Hematopoietic multipotent progenitor cell treated with erythropoietin and hydrocortisone succinate and interleukin-3 and kit ligand, for 17 days (in vitro differentiated cells): Measurements from ENCODE around the gene CRK.

Experiments used
- DNase-seq: peaks from one replicate; pipeline ENCODE4 v3.0.0-alpha.2; 2015; ENCODE audit warnings: low spot score

Gene CRK

DNA sequence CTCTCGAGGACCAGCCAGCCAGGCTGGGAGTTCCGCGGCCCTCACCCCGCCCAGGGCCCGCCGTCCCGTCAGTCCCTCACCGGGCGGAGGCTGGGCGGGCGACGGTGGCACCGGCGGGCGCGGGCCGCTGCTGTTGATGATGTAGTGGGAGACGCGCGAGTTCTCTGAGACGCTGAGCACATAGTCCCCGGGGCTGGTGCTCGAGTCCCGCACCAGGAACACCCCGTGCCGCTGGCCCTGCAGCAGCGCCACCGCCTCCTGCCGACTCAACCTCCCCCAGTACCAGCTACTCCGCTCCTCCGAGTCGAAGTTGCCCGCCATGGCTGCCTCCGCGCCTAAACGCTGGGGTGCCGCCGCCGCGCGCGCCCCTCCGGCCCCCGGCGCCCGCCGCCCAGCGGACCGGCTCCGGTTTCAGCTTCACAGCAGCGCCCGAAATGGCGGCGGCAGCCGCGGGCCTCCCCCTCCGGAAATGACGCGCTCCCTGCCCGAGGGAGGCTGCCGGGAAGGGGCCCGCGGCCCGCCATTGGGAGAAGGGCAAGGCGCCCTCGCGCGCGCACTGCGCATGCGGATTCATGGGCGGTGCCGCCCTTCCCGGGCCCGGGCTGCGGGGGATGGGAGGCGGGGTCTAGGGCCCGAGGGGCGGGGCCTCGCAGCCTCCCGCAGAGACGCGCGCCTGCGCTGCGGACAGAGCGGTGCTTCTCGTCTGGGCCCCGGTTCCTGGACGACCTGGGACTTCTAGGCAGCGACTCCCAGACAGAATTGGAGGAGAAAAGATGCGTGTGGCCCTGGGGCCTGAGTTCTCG lies at the start of gene CRK:
Gene CRK (minus strand): TSS at position 436 of the 803 bp plus-strand sequence. CDS start 115 bp downstream, at position 321.
- DNase-seq: peak; percentile 99

DNA sequence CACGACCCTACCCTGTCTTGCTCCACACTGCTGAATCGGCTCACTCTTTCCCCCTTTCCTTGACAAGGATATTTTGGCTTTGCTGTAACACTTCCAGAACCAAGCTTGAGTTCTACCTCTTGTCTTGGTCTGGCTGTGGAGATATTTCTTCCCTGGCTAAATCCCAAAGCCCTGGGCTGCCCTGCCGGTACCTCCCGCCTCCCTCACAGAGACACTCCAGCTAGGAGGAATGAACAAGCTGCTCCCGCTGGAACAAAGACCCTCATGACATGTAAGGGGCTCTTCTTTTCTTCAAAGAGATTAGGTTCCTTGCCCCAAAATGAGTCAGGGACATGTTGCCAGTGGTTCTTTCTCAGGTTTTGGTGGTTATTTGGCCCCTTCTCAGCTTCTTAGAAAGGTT lies 49.6 kb upstream of the CRK start:
- no peak for DNase-seq

- no peak for DNase-seq
Observed at GRCh38 chr17:1504866-1505265, 48.8 kb upstream of the CRK start.

DNA sequence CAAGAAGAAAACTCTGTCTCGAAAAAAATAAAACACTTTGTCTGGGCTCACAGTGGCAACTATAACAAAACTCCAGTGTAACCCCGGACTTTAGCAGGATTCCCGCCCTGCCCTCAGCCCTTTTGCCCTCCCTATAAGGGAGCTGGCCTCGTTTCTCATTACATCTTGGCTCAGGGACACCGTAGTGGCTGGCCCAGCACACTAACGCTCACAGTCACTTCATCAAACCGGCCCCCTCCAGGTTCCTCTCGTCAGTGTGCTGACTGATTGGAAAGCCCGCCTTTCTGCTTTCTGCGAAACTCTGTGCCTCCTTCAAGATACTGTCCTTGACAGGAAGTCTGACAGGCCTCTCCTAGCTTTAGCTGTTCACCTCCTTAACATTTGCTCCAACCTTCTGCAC lies 47.7 kb upstream of the CRK start:
- DNase-seq: no peak

DNA sequence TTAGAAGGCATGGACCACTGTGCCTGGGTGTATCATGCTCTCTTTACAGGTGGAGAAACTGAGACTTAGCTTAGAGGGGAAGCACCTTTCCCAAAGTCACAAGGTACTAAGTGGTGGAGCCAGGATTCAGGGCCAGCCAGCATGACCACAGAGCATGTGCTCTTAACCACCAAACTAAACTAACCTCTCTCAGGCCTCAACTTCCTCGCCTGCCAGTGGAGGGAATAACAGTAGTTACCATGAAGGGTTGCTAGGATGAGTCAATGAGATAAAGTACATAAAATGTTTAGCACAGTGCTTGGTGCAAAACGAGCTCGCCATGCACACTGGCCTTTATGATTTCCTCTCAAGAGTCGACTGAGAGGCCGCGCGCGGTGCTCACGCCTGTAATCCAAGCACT lies 42.8 kb upstream of the CRK start:
- DNase-seq: no peak

GRCh38 chr17:1498233-1498632 lies 42.2 kb upstream of the CRK start:
- no peak for DNase-seq

GRCh38 chr17:1497831-1498230 lies 41.8 kb upstream of the CRK start:
- DNase-seq: no peak

GRCh38 chr17:1496869-1497268 lies 40.8 kb upstream of the CRK start:
- DNase-seq: no peak

DNA sequence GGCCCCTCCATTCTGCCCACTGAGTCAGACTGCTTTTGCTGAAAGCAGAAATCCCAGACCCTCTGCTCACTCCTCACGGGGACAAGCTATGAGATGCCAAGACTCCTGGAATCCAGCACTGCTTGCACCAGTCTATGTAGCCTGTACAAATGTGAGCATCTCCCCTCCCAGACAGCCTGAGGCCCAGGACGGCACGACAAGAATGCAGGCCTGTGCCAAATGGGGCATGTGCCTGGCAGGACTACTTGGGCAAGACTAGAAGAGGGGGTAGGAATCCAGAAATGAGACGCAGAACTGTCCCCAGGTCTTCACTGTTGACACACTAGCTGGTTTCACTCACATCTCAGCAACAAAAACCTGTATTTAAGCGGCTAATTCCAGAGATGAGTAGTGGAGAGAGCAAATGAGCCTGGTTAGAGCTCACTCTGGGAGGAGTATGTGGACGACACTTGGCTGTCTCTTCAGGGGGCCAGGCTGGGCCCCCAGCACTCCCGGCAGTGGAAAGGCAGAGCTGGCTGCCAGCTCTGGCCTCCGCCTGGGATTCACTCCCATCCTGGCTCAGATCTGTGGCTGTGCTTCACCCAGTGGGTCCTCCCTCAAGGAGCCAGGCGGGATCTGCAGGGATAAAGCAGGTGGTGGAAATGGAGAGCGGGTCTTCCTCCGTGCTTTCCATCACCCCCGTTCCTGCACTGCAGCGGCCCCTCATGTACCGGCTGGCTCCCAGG lies 39.4 kb upstream of the CRK start:
- no peak for DNase-seq

DNA sequence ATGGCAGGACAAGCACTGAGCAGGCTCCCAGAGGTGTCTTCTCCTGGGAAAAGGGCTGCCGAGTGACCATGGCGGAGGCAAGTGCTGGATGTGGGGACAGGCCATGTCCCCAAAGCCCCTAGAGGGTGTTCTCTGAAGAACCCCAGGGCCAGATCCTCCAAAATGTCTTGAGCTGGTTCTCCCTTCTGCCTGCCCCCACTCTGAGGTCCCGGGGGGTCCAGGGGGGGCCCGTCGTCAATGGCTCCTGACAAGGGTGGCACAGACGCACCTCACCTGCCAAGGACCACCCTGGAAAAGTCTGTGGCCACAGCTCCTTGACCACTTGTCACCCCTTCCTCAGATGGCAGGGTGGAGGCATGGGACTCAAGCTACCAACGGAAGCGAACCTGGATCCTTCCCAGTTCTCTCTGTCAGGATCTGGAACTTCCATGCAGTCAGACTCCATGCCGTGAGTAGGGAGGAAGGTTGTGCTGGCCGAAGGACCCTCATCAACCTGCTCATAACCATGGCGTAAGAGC lies 38.8 kb upstream of the CRK start:
- no peak for DNase-seq

GRCh38 chr17:1494203-1494602 lies 38.2 kb upstream of the CRK start:
- no peak for DNase-seq

DNA sequence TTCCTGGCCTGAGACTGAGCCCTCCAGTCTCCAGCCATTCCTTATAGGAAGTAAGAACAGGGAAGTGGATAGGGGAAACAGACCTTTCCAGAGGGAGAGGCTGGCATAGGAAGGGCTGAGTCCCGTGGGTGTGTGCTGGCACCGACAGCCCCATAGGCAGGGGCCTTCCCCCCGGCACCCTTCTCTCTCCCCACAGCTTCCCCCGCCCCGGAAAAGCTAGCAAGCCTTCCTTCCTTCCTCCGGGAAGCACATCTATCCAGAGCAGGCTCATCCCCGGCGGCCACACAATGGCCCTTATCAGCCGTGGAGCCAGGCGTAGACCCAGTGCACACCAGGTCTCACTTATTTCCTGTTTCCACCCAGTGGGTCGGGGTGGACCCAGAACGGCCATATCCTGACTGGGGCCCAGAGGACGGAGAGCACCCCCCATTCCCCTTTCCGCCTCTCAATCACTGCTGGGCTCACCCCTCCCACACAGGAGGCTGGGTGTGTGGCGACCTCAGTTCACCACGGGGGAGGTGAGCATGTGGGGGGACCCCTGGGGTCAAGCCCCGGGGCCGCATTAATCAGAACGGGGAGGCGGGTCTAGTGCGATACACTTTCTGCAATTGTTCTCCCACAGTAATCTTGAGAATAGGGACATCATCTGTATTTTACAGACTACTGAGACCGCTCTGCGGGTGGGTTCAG lies 37.4 kb upstream of the CRK start:
- DNase-seq: no peak

GRCh38 chr17:1492249-1493206 lies 36.5 kb upstream of the CRK start, which contains the start of gene MYO1C:
MYO1C (minus strand) TSS chr17:1492686; CDS start chr17:1492487, 199 bp downstream.
- DNase-seq: no peak

GRCh38 chr17:1491443-1492248 lies 35.6 kb upstream of the CRK start:
- DNase-seq: peak; percentile 53

DNA sequence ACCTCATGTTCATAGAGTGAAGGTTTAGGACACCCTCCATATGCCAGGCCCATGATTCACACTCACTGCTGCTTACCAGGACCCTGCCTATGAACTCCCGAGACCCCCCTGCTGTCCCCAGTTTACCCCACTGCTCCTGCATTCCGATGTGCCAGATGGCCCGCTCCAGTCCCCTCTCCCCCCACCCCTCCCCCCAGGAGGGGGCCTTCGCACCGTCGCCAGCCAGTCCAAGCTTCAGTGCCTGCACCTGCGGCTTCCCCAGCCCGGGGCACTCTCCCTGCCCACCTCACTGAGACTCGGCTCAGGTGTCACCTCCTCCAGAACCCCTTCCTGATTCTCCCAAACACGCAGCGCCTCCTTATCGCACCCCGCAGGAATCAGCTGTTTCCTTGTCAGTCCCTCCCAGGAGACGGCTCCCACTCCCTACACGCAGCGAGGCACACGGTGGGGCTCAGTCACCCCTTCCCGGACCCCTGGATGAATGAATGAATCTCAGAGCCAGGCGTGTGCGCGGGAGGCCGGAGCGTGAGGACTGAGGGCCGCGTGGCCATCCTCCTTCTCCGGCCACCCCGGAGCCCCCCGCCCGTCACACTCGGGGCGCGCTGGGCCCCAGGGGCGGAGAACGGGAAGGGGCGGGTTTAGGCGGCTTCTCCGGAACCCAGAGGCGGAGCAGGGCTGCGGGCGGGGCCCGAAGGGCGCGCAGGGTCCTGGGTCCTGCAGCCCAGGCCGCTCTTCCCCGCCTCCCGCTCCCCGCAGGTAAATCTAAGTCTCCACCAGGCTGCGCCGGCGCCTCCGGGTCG lies 34.8 kb upstream of the CRK start:
- DNase-seq: peak; percentile 21

DNA sequence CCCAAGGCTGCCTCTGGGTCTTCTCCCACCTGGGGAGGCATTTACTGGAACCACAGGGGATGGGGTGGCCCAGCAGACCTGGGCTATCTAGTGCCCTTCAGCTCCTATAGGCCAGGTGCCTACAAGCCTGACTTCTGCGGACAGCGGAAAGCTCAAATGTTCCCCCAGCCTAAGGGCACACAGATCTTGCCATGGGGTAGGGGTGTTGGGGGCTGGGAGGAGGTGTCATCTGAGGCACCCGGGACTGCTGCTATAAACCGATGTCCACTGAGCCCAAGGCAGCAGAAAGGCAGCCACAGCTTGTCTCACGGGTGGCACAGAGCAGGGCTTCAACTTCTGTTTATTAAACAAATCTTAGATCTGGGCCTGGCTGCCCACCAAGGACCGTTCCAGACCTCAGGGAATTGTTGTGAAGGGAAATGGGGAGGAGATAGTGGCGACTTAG lies 32.8 kb upstream of the CRK start:
- DNase-seq: peak; percentile 5

DNA sequence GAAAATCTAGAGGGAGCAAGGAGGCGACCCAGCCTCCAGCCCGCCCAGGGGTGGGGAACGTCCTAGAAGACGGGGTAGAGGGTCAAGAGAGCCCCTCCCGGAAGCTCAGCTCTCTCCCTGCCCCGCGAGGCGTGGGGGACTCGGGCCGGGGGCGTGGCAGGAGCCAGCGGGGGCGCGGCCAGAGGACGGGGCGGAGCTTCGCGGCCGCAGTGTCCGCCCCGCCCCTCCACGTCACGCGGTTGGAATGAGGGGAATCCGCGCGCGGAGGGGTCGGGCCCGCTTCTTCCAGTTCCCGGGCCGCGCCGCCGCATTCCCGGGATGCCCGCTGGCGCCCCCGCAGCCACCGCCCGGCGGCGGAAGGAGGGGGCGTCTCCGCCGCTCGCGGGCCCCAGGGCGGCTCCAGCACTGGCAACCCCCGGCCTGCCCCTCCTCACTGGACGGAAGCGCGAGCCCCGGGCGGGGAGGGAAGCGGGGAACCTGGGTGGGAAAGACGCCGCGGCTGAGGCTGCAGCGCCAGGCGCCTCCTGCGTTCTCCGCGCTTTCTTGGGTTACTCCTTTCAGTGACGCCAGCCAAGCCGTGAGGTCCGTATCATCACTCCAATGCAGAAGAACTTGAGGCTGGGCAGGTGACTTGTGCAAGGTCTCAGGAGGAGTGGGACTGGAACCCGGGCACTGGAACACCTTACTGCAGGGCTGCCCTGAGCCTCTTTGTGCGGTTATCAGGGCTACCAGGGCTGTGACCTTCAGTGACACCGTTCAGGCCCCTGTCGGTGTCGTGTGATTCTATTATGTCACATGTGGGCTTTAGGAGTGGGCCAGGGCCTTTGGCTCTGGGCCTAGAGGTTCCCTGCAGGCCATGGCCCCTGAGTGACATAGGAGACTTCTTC lies 32.1 kb upstream of the CRK start:
- DNase-seq: peak; percentile 80
